Endothelial cell of umbilical vein (primary cell): ENCODE measurements around the gene COX6B1. TPM values are rescaled to one million over a fixed set of nuclear protein-coding genes. Genes with fewer than 3 reads are reported as not detected.

ENCODE experiments used
- BruUV-seq: library from RNA; stranded (reverse); fragments of 400-500 nt; replicated peaks from 2 replicates; lab custom pipeline; 2021; lab: Mats Ljungman, UMichigan
- CTCF ChIA-PET: fragments of 300-600, 350-600 bp; sonication (Branson Sonifier 250); formaldehyde crosslinking; loops from one replicate; lab custom pipeline; 2021; ENCODE audit warnings: antibody characterized with exemption, inconsistent platforms; lab: Charles Lee
- POLR2A ChIA-PET: fragments of 300-600, 350-600 bp; sonication (Branson Sonifier 250); formaldehyde crosslinking; loops from one replicate; lab custom pipeline; 2021; ENCODE audit warnings: antibody characterized with exemption, inconsistent platforms; lab: Charles Lee
- DNase-seq: peaks from one replicate; pipeline ENCODE4 v3.0.0-alpha.2; 2011; ENCODE audit warnings: low read depth, low spot score
- FAIRE-seq: peaks from 2 replicates; lab custom pipeline; 2011; peaks lifted over from hg19 to GRCh38; lab: Jason Lieb, UNC
- H2AFZ ChIP-seq: 2 replicates; pipeline ENCODE4 v1.6.0; 2012; ENCODE audit warnings: low read depth, low read length, control low read depth, inconsistent platforms
- H3K27ac ChIP-seq: 2 replicates; pipeline ENCODE4 v1.5.1; 2011; ENCODE audit warnings: low read depth, mild to moderate bottlenecking, control low read depth, low read length, moderate library complexity; ENCODE audit not compliant: insufficient read depth
- H3K27me3 ChIP-seq, 2 experiments: 2 replicates each; pipeline versions ENCODE4 v1.6.0 to v1.6.1; 2011; ENCODE audit warnings: low read length in 2 of 2, mixed read lengths in 1 of 2; ENCODE audit not compliant: control insufficient read depth in 2 of 2, insufficient read depth in 2 of 2
- H3K36me3 ChIP-seq, 2 experiments: 2 replicates in 1 of 2; 3 replicates in 1 of 2; pipeline ENCODE4 v1.5.1; 2011; ENCODE audit warnings: low read length in 2 of 2, mild to moderate bottlenecking in 1 of 2, moderate library complexity in 1 of 2; ENCODE audit not compliant: control insufficient read depth in 2 of 2, insufficient read depth in 2 of 2; ENCODE audit errors: extremely low read depth in 1 of 2
- H3K4me1 ChIP-seq: 3 replicates; pipeline ENCODE4 v1.5.1; 2011; ENCODE audit warnings: mild to moderate bottlenecking, low read length; ENCODE audit not compliant: control insufficient read depth, insufficient read depth; ENCODE audit errors: extremely low read depth
- H3K4me2 ChIP-seq: 2 replicates; pipeline ENCODE4 v1.6.1; 2011; ENCODE audit warnings: low read length, control low read depth, mixed read lengths; ENCODE audit not compliant: insufficient read depth
- H3K4me3 ChIP-seq, 3 experiments: fragments of 200-600 bp in 1 of 3; sonication (generic), shearing (Covaris generic) in 1 of 3; replicated peaks in 1 of 3; 2 replicates each; pipeline ENCODE4 v1.5.1; 2011 to 2016; ENCODE audit warnings: control low read depth in 3 of 3, low read length in 3 of 3, mild to moderate bottlenecking in 2 of 3, inconsistent platforms in 1 of 3, low read depth in 1 of 3, moderate library complexity in 1 of 3; ENCODE audit not compliant: insufficient read depth in 1 of 3
- H3K79me2 ChIP-seq: 2 replicates; pipeline ENCODE4 v1.6.0; 2012; ENCODE audit warnings: low read length, inconsistent platforms; ENCODE audit not compliant: control insufficient read depth, insufficient read depth
- H3K9ac ChIP-seq: replicated peaks from 2 replicates; pipeline ENCODE3; 2011; ENCODE audit warnings: low read length, control low read depth; ENCODE audit not compliant: insufficient read depth; ENCODE audit errors: extremely low read depth
- H3K9me1 ChIP-seq: replicated peaks from 3 replicates; pipeline ENCODE4 v1.6.0; 2011; ENCODE audit warnings: mild to moderate bottlenecking, low read length; ENCODE audit not compliant: control insufficient read depth, insufficient read depth; ENCODE audit errors: extremely low read depth
- H3K9me3 ChIP-seq: replicated peaks from 2 replicates; pipeline ENCODE4 v1.5.1; 2012; ENCODE audit warnings: low read length, inconsistent platforms; ENCODE audit not compliant: control insufficient read depth, insufficient read depth
- H4K20me1 ChIP-seq: replicated peaks from 2 replicates; pipeline ENCODE3; 2011; ENCODE audit warnings: mild to moderate bottlenecking, low read length; ENCODE audit not compliant: control insufficient read depth, insufficient read depth; ENCODE audit errors: extremely low read depth
- EZH2 ChIP-seq: IDR thresholded peaks from 2 replicates; pipeline ENCODE4 v1.6.1; 2012; ENCODE audit warnings: borderline replicate concordance, low read depth, mild to moderate bottlenecking, moderate library complexity, low read length, inconsistent platforms; ENCODE audit not compliant: severe bottlenecking
- FOS ChIP-seq: IDR thresholded peaks from 2 replicates; pipeline ENCODE4 v1.6.1; 2011; ENCODE audit warnings: mild to moderate bottlenecking, low read length, moderate library complexity, borderline replicate concordance; ENCODE audit not compliant: insufficient read depth
- GATA2 ChIP-seq: IDR thresholded peaks from 2 replicates; pipeline ENCODE4 v1.7.0; 2011; ENCODE audit warnings: low read depth, mild to moderate bottlenecking, moderate library complexity, mixed read lengths, low read length; ENCODE audit not compliant: insufficient read length, insufficient read depth
- JUN ChIP-seq: IDR thresholded peaks from 2 replicates; pipeline ENCODE4 v1.6.1; 2011; ENCODE audit warnings: borderline replicate concordance, low read depth; ENCODE audit not compliant: insufficient read length, insufficient read depth
- MYC ChIP-seq: IDR thresholded peaks from one replicate; pipeline ENCODE4 v1.6.1; 2011; ENCODE audit warnings: mild to moderate bottlenecking, low read depth, low read length
- POLR2A ChIP-seq: IDR thresholded peaks from 2 replicates; pipeline ENCODE4 v1.6.1; 2012; ENCODE audit warnings: low read depth, mild to moderate bottlenecking, control low read depth, low read length
- POLR2AphosphoS5 ChIP-seq: IDR thresholded peaks from 2 replicates; pipeline ENCODE4 v1.6.1; 2012; ENCODE audit warnings: low read depth, mild to moderate bottlenecking, control low read depth, low read length, moderate library complexity; ENCODE audit not compliant: insufficient read depth
- dilution Hi-C: fragments of 300-500 bp; cut with MboI; formaldehyde crosslinking; loops from one replicate; pipeline ENCODE4 v1.15.0; 2019; ENCODE audit warnings: low sequenced_read_pairs; ENCODE audit not compliant: extremely low pct_ligation_motif_present
- intact Hi-C: fragments of 100-400 bp; cut with micrococcal nuclease; formaldehyde crosslinking; loops from one replicate; pipeline ENCODE4 v1.10.0; 2022
- polyA plus RNA-seq, 4 experiments: library from polyadenylated mRNA; depleted of rRNA in 3 of 4; stranded (reverse) in 3 of 4; unstranded in 1 of 4; fragments of >200 nt; gene quantifications; 2 replicates each; pipeline versions ENCODE4 v1.2.1 to v1.2.3, GENCODE V29; 2011 to 2012; ENCODE audit warnings: missing spikeins in 1 of 4
- total RNA-seq: library from RNA; stranded (reverse); gene quantifications from 2 replicates; pipeline ENCODE4 v1.2.3, GENCODE V29; 2021
- TF ChIP-seq, protein P1 (sequence below): IDR thresholded peaks from 2 replicates; pipeline ENCODE4 v1.6.1; 2011; ENCODE audit not compliant: insufficient read depth, insufficient read length
- TF ChIP-seq, protein P2 (sequence below), 2 donors: IDR thresholded peaks; 1 replicate in 1 of 2; 2 replicates in 1 of 2; pipeline ENCODE4 v1.5.1; 2011; ENCODE audit warnings: low read length in 2 of 2, mild to moderate bottlenecking in 2 of 2, moderate library complexity in 2 of 2, control low read depth in 1 of 2, inconsistent platforms in 1 of 2, low read depth in 1 of 2; ENCODE audit not compliant: insufficient read depth in 1 of 2; ENCODE audit errors: extremely low read depth in 1 of 2

Gene COX6B1
- total and polyA plus RNA-seq, 2 donors (not counting 3 experiments of a cell fraction or from before 2014, with no cell fraction given) = 327 to 692 TPM

GRCh38 chr19:35641515-35642151, 6.5 kb upstream of the COX6B1 start, which contains the start of gene ETV2:
Gene ETV2, plus strand, starts transcription at chr19:35641745. Its CDS starts 716 bp downstream, at chr19:35642461.
- no peaks in the 10 kb centered on the region for H3K27me3 ChIP-seq
- H3K4me2 ChIP-seq = no peak within 1 kb of the TSS
- BruUV-seq = no TSS peak
- POLR2A ChIA-PET = no interaction called here
- DNase-seq (peak; percentile 40), FAIRE-seq (no peak)
- H3K9ac ChIP-seq = no peak within 1 kb of the TSS
- intact Hi-C loops (no loop called here), dilution Hi-C loops (no loop called here)
- no peaks in the 10 kb centered on the region for H4K20me1 ChIP-seq
- no peaks in the 10 kb centered on the region for H3K9me1 ChIP-seq
- peak within 1 kb of the TSS; percentile 49 for H2AFZ ChIP-seq
- no peaks in the 10 kb centered on the region for H3K9me3 ChIP-seq
- H3K79me2 ChIP-seq = no peaks in the 10 kb centered on the region
- peaks cover 18% of the 10 kb centered on the region for H3K4me1 ChIP-seq
- TF ChIP-seq, protein P1, sequence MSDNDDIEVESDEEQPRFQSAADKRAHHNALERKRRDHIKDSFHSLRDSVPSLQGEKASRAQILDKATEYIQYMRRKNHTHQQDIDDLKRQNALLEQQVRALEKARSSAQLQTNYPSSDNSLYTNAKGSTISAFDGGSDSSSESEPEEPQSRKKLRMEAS = no peak
- TF ChIP-seq POLR2A (no peak), POLR2AphosphoS5 (no peak), FOS (no peak), GATA2 (no peak), MYC (no peak), EZH2 (no peak), JUN (no peak)
- TF ChIP-seq, protein P2, sequence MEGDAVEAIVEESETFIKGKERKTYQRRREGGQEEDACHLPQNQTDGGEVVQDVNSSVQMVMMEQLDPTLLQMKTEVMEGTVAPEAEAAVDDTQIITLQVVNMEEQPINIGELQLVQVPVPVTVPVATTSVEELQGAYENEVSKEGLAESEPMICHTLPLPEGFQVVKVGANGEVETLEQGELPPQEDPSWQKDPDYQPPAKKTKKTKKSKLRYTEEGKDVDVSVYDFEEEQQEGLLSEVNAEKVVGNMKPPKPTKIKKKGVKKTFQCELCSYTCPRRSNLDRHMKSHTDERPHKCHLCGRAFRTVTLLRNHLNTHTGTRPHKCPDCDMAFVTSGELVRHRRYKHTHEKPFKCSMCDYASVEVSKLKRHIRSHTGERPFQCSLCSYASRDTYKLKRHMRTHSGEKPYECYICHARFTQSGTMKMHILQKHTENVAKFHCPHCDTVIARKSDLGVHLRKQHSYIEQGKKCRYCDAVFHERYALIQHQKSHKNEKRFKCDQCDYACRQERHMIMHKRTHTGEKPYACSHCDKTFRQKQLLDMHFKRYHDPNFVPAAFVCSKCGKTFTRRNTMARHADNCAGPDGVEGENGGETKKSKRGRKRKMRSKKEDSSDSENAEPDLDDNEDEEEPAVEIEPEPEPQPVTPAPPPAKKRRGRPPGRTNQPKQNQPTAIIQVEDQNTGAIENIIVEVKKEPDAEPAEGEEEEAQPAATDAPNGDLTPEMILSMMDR (IDR thresholded peaks at IDR 0.05; ENCODE audit: extremely low read depth in 1 of 2, insufficient read depth in 1 of 2, low read depth in 1 of 2, low read length in 2 of 2) = no peak
- no peak within 1 kb of the TSS for H3K4me3 ChIP-seq
- H3K36me3 ChIP-seq = peaks cover 6 to 14% of the 10 kb centered on the region in 2 experiments
- CTCF ChIA-PET = no interaction called here
- H3K27ac ChIP-seq = no peak within 1 kb of the TSS
